H1 (cell line): ENCODE results near the gene TEX26. TPM values are rescaled to one million over a fixed set of nuclear protein-coding genes. Genes with fewer than 3 reads are reported as not detected.

ENCODE experiments used
- KDM4A ChIP-seq: IDR thresholded peaks from one replicate; pipeline ENCODE4 v1.7.1; 2012; ENCODE audit warnings: low read depth, mild to moderate bottlenecking, moderate library complexity, low read length, inconsistent platforms; ENCODE audit not compliant: severe bottlenecking
- SIN3A ChIP-seq, 2 experiments: IDR thresholded peaks in 1 of 2; conservative IDR thresholded peaks in 1 of 2; 2 replicates each; pipeline ENCODE4 v1.6.1; 2011 to 2012; ENCODE audit warnings: low read length in 2 of 2, improper control_type of control experiment in 1 of 2, low read depth in 1 of 2, mild to moderate bottlenecking in 1 of 2
- polyA plus RNA-seq, 7 experiments: library from polyadenylated mRNA; depleted of rRNA in 3 of 7; stranded (reverse) in 5 of 7; unstranded in 2 of 7; fragments of >200 nt in 5 of 7; fragments of 200-250 nt in 2 of 7; gene quantifications; 1 replicate in 5 of 7; 2 replicates in 1 of 7; 4 replicates in 1 of 7; pipeline versions ENCODE4 v1.2.1 to v1.2.3, GENCODE V29; 2011 to 2013; ENCODE audit warnings: missing spikeins in 2 of 7, mixed read lengths in 2 of 7
- total RNA-seq: library from RNA; stranded (reverse); fragmentation: NEBNext Ultra II Directional; extraction: Animal tissue kit (Norgen Biotek cat#: 25700); gene quantifications from 2 replicates; pipeline ENCODE4 v1.2.1, GENCODE V29; 2021
- TF ChIP-seq, protein P1 (sequence below): IDR thresholded peaks from 2 replicates; pipeline ENCODE4 v1.6.1; 2012; ENCODE audit warnings: low read length, inconsistent platforms

The TEX26 gene
- total and polyA plus RNA-seq, 2 of the 8 experiments (the other 6 are each of a cell fraction or from before 2014, with no cell fraction given) = not detected

- TF ChIP-seq, protein P1, sequence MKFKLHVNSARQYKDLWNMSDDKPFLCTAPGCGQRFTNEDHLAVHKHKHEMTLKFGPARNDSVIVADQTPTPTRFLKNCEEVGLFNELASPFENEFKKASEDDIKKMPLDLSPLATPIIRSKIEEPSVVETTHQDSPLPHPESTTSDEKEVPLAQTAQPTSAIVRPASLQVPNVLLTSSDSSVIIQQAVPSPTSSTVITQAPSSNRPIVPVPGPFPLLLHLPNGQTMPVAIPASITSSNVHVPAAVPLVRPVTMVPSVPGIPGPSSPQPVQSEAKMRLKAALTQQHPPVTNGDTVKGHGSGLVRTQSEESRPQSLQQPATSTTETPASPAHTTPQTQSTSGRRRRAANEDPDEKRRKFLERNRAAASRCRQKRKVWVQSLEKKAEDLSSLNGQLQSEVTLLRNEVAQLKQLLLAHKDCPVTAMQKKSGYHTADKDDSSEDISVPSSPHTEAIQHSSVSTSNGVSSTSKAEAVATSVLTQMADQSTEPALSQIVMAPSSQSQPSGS = no peak
- no peak for TF ChIP-seq SIN3A (conservative IDR thresholded peaks at IDR 0.05 in 1 of 2, IDR thresholded peaks at IDR 0.05 in 1 of 2; ENCODE audit: low read depth in 1 of 2, low read length in 2 of 2)
- TF ChIP-seq KDM4A = no peak
- TF ChIP-seq, all 59 proteins: peak for 0
Measured at GRCh38 chr13:30982906-30983305, 50.5 kb downstream of the TEX26 start (continued).
